Measurements from ENCODE around the gene DRC3.

DNA sequence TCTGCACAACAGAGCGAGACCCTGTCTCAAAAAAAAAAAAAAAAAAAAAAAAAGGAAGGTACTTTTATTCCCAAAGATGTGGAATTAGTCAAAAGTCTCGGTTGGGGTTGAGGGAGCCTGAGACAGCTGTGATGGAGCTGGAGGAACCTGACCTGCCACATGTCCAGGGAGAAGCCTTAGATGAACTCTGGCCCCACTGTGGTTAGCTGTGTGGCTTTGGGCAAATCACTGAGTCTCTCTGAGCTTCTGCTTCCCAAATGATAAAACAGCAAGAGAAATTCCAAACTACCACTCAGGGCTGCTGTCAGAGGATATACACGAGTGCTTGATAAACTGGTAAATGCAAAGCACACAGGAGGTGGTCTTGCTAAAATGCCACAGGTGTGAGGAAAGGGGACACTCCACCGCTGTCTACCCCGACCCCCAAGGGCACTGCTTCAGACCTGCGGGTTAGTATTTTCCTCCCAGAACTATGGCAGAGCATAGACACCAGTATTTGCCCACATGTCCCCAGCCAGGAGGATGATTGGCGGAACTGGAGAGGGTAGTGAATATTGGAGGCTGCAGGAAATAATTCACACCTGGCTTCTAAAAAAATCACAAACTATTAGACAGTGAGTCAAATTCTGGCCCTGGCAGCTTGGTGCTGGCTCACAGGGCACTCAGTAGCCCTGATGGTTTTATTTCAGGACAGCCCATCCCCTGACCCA, 14.7 kb downstream of the DRC3 start:
- TF ChIP-seq CTCF (conservative IDR thresholded peaks at IDR 0.05; ENCODE audit: low read length): no peak
- no peak for TF ChIP-seq EZH2phosphoT487 (IDR thresholded peaks at IDR 0.05; ENCODE audit: borderline replicate concordance)

Data from Loucy (cell line).